MM.1S (cell line): ENCODE results near the gene PCNT.

ENCODE experiments used
- EZH2 ChIP-seq: fragments of 300-600 bp; sonication (generic); optimal IDR thresholded peaks from 2 replicates; pipeline ENCODE3; 2017; ENCODE audit warnings: low read depth, mild to moderate bottlenecking, antibody characterized with exemption, low read length, mixed read lengths
- EZH2phosphoT487 ChIP-seq: fragments of 300-600 bp; sonication (generic); IDR thresholded peaks from 2 replicates; pipeline ENCODE4 v1.6.1; 2018; ENCODE audit warnings: antibody characterized with exemption, low read length
- TF ChIP-seq, protein P1 (sequence below): fragments of 300-600 bp; sonication (generic); IDR thresholded peaks from 2 replicates; pipeline ENCODE4 v1.5.1; 2016; ENCODE audit warnings: antibody characterized with exemption, low read length, mixed read lengths

- no peak for TF ChIP-seq EZH2
- TF ChIP-seq, protein P1, sequence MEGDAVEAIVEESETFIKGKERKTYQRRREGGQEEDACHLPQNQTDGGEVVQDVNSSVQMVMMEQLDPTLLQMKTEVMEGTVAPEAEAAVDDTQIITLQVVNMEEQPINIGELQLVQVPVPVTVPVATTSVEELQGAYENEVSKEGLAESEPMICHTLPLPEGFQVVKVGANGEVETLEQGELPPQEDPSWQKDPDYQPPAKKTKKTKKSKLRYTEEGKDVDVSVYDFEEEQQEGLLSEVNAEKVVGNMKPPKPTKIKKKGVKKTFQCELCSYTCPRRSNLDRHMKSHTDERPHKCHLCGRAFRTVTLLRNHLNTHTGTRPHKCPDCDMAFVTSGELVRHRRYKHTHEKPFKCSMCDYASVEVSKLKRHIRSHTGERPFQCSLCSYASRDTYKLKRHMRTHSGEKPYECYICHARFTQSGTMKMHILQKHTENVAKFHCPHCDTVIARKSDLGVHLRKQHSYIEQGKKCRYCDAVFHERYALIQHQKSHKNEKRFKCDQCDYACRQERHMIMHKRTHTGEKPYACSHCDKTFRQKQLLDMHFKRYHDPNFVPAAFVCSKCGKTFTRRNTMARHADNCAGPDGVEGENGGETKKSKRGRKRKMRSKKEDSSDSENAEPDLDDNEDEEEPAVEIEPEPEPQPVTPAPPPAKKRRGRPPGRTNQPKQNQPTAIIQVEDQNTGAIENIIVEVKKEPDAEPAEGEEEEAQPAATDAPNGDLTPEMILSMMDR: no peak
- TF ChIP-seq EZH2phosphoT487: no peak
These were observed 9.4 kb upstream of the PCNT start for GRCh38 chr21:46314441-46315020.
